Measurements from ENCODE around the gene DCAF10. TPM values are rescaled to one million over a fixed set of nuclear protein-coding genes. Genes with fewer than 3 reads are reported as not detected.

DCAF10 gene
- total and polyA plus RNA-seq, 2 donors (not counting 1 experiment from before 2014, with no cell fraction given), result 9.5 to 22.1 TPM

DNA sequence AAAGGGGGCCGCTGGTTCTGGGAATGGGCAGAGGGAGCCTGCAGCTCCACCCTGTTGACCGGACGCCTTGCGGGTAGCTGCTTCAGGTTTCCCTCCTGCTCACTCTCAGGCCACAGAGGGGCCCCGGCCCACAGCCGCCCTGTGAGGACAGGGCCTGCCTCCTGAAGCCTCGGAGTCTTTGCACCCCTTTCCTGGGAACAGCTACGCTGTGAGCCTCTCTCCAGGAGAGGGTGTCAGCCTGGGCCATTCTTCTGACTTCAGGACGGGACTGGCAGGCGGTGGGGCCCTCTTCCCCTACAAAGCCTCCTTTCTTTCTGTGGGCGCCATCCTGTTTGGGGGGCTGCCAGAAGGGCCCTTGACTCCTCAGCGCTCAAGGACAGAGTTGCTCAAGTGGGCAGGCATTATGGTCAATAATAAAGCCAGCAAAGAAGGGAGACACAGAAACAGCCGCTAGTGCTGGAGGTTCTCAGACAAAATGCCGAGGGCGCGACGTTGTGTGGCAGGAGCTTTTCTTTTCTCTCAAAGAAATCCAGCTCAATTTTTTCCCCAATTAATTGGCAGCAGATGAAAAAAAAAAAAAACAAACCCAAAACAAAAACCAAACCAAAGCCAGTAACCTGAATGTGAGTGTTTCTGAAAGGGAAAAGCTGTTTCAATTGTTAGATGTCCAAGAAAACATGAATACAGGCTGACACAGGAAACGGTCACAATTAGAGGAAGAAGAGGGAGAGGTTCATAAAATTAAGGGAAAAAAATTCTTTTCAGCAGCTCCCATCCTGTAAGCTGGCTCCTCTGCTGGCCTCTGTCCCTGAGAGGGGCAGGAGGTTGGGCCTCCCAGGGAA, 116.1 kb downstream of the DCAF10 start:
- CTCF ChIA-PET, result interaction anchor here (1.0 to 6.5 kb wide), 3 partner anchors 171 to 515 kb away, joined by 4 to 41 read pairs (median 11); no protein-coding TSS in a partner anchor
- 96% methylated on average over 12 of the region's 18 CpGs for WGBS (ENCODE audit: insufficient coverage)
- H3K4me2 ChIP-seq (replicated peaks; ENCODE audit: low read depth, low read length, poor library complexity, severe bottlenecking), result no peak overlapping the region
- no peaks in the 10 kb centered on the region for H4K20me1 ChIP-seq (ENCODE audit: control insufficient read depth, insufficient read depth, low read length, poor library complexity, severe bottlenecking)
- H2AFZ ChIP-seq (ENCODE audit: insufficient read depth, low read depth, low read length, poor library complexity, severe bottlenecking), result no peak overlapping the region
- H3K9ac ChIP-seq (ENCODE audit: low read length), result no peak overlapping the region
- H3K27me3 Mint-ChIP-seq, result no peaks in the 10 kb centered on the region
- H3K27me3 ChIP-seq (replicated peaks in 1 of 4; ENCODE audit: control extremely low read depth in 1 of 4, control insufficient read depth in 3 of 4, insufficient read depth in 4 of 4, low read length in 3 of 4), result no peaks in the 10 kb centered on the region
- no peaks in the 10 kb centered on the region for H3K9me3 Mint-ChIP-seq (ENCODE audit: insufficient read depth)
- DNase-seq, result no peak
- no peak for ATAC-seq (ENCODE audit: low read depth)
- H3K4me1 Mint-ChIP-seq, result no peaks in the 10 kb centered on the region
- H3K9me3 ChIP-seq (ENCODE audit: control extremely low read depth in 1 of 3, control insufficient read depth in 2 of 3, insufficient read depth in 1 of 3, low read length in 2 of 3), result no peaks in the 10 kb centered on the region
- no peaks in the 10 kb centered on the region for H3K36me3 ChIP-seq (replicated peaks in 1 of 2; ENCODE audit: control extremely low read depth in 1 of 2, control insufficient read depth in 1 of 2, extremely low read depth in 1 of 2, insufficient read depth in 2 of 2, low read length in 1 of 2)
- no peak overlapping the region for H3K4me3 ChIP-seq (ENCODE audit: control extremely low read depth in 1 of 5, extremely low read depth in 1 of 5, insufficient read depth in 1 of 5, low read depth in 2 of 5, low read length in 4 of 5)
- no peak for TF ChIP-seq EZH2 (IDR thresholded peaks at IDR 0.05; ENCODE audit: borderline replicate concordance, insufficient read depth, low read depth, low read length, poor library complexity, severe bottlenecking)
- TF ChIP-seq, protein P1, sequence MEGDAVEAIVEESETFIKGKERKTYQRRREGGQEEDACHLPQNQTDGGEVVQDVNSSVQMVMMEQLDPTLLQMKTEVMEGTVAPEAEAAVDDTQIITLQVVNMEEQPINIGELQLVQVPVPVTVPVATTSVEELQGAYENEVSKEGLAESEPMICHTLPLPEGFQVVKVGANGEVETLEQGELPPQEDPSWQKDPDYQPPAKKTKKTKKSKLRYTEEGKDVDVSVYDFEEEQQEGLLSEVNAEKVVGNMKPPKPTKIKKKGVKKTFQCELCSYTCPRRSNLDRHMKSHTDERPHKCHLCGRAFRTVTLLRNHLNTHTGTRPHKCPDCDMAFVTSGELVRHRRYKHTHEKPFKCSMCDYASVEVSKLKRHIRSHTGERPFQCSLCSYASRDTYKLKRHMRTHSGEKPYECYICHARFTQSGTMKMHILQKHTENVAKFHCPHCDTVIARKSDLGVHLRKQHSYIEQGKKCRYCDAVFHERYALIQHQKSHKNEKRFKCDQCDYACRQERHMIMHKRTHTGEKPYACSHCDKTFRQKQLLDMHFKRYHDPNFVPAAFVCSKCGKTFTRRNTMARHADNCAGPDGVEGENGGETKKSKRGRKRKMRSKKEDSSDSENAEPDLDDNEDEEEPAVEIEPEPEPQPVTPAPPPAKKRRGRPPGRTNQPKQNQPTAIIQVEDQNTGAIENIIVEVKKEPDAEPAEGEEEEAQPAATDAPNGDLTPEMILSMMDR (IDR thresholded peaks at IDR 0.05), result no peak
- H3K4me3 Mint-ChIP-seq, result no peak overlapping the region
- POLR2A ChIA-PET, result no interaction called here
- intact Hi-C loops (cut with micrococcal nuclease), result no loop called here
- H3K79me2 ChIP-seq (ENCODE audit: control insufficient read depth, insufficient read depth, low read length), result no peaks in the 10 kb centered on the region
- H3K4me1 ChIP-seq (ENCODE audit: control insufficient read depth in 2 of 2, insufficient read depth in 2 of 2, low read length in 2 of 2), result no peaks in the 10 kb centered on the region
- H3K27ac Mint-ChIP-seq, result no peak overlapping the region
- no peak overlapping the region for H3K27ac ChIP-seq (ENCODE audit: low read length in 2 of 2)

Other genes with a start within 250 kb of the DCAF10 start
- 67.3 and 68.0 TPM in 2 replicates for gene FBXO10, start 224.4 kb upstream of the DCAF10 start, total RNA-seq
- 12.3 and 18.6 TPM in 2 replicates for gene FBXO10, start 224.4 kb upstream of the DCAF10 start, polyA plus RNA-seq
- gene TOMM5, start 208.2 kb upstream of the DCAF10 start, total RNA-seq, result 39.7 and 44.4 TPM in 2 replicates
- gene TOMM5, start 208.2 kb upstream of the DCAF10 start, polyA plus RNA-seq, result 30.6 and 33.9 TPM in 2 replicates
- gene FRMPD1, start 149.8 kb upstream of the DCAF10 start, total RNA-seq, result 0.05 TPM in 1 of 2 replicates, not detected in the other
- gene FRMPD1, start 149.8 kb upstream of the DCAF10 start, polyA plus RNA-seq, result not detected in 2 replicates
- 27.8 and 28.4 TPM in 2 replicates for gene TRMT10B, start 47.0 kb upstream of the DCAF10 start, total RNA-seq
- 15.7 and 18.1 TPM in 2 replicates for gene TRMT10B, start 47.0 kb upstream of the DCAF10 start, polyA plus RNA-seq
- gene EXOSC3, start 15.7 kb upstream of the DCAF10 start, total RNA-seq, result 55.3 and 64.9 TPM in 2 replicates
- gene EXOSC3, start 15.7 kb upstream of the DCAF10 start, polyA plus RNA-seq, result 11.7 and 13.6 TPM in 2 replicates
- gene SLC25A51, start 103.3 kb downstream of the DCAF10 start, total RNA-seq, result 27.8 and 28.1 TPM in 2 replicates
- 9.9 and 12.9 TPM in 2 replicates for gene SLC25A51, start 103.3 kb downstream of the DCAF10 start, polyA plus RNA-seq

Measured in B cell (primary cell).